ENCODE data around the gene INSYN2B.

The INSYN2B gene

DNA sequence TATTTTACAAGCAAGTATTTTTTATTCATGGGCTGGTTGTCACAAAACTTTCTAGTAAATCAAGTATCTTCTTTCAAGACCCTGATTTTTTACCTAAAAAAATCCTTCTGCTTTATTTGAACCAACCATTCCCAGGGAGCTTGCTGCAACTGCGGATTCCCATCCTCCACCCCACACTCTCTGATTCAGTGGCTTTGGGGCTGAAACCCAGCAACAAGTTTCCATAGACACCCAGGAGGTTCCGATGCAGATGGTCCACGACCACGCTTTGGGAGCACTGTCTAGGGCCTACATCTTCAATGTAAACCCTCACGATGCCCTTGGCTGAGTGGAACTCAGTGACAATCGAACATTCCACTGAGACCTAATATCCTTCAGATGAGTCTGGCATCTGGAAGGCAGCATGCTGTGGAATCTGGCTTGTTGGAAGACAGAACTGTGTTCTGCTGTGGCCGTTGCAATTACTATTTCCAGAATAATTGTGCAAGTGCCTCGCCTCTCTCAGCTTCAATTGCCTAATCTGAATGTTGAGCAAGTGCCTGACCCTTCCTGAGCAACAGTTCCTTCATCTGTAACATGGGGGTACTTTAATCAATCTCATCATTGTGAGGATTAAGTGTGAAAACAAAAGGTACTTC is 105.1 kb downstream of the INSYN2B start:
- Histone ChIP-seq H3K4me1 (peaks cover 22% of the 10 kb centered on the region), H2AFZ (no peak overlapping the region), H3K27me3 (ENCODE audit: control insufficient read depth, insufficient read depth, low read length) (no peaks in the 10 kb centered on the region), H3K4me3 (ENCODE audit: low read depth, low read length) (no peak overlapping the region), H3K9me3 (ENCODE audit: control insufficient read depth, low read length) (no peaks in the 10 kb centered on the region), H3K4me2 (ENCODE audit: low read length) (no peak overlapping the region), H3K79me2 (no peaks in the 10 kb centered on the region), H3K27ac (no peak overlapping the region), H3K9ac (no peak overlapping the region), H3K36me3 (ENCODE audit: control insufficient read depth, insufficient read depth, low read length) (no peaks in the 10 kb centered on the region)
- TF ChIP-seq, protein P1, sequence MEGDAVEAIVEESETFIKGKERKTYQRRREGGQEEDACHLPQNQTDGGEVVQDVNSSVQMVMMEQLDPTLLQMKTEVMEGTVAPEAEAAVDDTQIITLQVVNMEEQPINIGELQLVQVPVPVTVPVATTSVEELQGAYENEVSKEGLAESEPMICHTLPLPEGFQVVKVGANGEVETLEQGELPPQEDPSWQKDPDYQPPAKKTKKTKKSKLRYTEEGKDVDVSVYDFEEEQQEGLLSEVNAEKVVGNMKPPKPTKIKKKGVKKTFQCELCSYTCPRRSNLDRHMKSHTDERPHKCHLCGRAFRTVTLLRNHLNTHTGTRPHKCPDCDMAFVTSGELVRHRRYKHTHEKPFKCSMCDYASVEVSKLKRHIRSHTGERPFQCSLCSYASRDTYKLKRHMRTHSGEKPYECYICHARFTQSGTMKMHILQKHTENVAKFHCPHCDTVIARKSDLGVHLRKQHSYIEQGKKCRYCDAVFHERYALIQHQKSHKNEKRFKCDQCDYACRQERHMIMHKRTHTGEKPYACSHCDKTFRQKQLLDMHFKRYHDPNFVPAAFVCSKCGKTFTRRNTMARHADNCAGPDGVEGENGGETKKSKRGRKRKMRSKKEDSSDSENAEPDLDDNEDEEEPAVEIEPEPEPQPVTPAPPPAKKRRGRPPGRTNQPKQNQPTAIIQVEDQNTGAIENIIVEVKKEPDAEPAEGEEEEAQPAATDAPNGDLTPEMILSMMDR (IDR thresholded peaks at IDR 0.05) = no peak

DNA sequence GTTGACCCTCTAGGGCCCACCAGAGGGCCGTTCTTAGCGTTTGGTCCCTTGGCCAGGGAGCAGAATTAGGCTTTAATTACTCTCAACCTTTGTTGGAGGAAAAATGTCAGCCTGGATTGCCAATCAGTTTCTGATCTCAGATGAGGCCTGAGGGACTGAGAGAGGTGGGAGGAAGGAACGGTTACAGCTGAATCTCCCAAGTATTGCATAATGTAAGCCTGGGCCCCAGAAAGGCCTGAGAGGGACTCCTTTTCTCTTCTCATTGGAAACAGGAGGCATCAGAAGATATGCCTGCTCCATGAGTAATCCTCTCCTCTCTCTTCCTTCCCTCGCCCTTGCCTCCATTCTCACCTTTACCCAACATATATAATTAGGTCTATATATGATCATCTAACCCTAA is 105.7 kb downstream of the INSYN2B start:
- no peak overlapping the region for H3K4me2 ChIP-seq (ENCODE audit: low read length)
- H3K27me3 ChIP-seq (ENCODE audit: control insufficient read depth, insufficient read depth, low read length) = no peaks in the 10 kb centered on the region
- no peaks in the 10 kb centered on the region for H3K36me3 ChIP-seq (ENCODE audit: control insufficient read depth, insufficient read depth, low read length)
- no peak overlapping the region for H3K27ac ChIP-seq
- no peak overlapping the region for H3K4me3 ChIP-seq (ENCODE audit: low read depth, low read length)
- TF ChIP-seq, protein P1 (IDR thresholded peaks at IDR 0.05) = no peak
- H2AFZ ChIP-seq = no peak overlapping the region
- H3K9ac ChIP-seq = no peak overlapping the region
- no peaks in the 10 kb centered on the region for H3K9me3 ChIP-seq (ENCODE audit: control insufficient read depth, low read length)
- peaks cover 22% of the 10 kb centered on the region for H3K4me1 ChIP-seq
- no peaks in the 10 kb centered on the region for H3K79me2 ChIP-seq

DNA sequence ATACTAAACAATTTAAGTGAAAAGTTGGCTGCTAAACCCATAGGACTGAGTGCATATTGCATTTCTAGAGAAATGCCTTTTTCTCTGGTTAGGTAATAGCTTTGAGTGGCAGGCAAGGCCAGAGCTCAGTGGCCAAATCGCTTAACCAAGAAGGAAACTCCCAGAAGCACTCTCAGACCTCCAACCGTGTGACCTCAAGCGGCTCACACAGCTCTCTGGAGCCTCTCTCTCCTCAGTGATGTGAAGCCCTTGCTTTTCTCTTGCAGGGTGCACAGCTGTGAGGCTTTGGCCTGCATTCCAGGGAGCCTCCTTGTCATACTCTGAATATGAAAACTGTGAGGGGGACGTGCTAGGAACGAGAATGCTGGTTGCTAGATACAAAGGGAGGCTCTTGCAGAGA is 106.7 kb downstream of the INSYN2B start:
- Histone ChIP-seq H3K27ac (no peak overlapping the region), H3K4me2 (ENCODE audit: low read length) (no peak overlapping the region), H3K9ac (no peak overlapping the region), H3K4me3 (ENCODE audit: low read depth, low read length) (no peak overlapping the region), H3K79me2 (no peaks in the 10 kb centered on the region), H3K36me3 (ENCODE audit: control insufficient read depth, insufficient read depth, low read length) (no peaks in the 10 kb centered on the region), H3K27me3 (ENCODE audit: control insufficient read depth, insufficient read depth, low read length) (no peaks in the 10 kb centered on the region), H3K9me3 (ENCODE audit: control insufficient read depth, low read length) (no peaks in the 10 kb centered on the region), H3K4me1 (peaks cover 18% of the 10 kb centered on the region), H2AFZ (no peak overlapping the region)
- TF ChIP-seq, protein P1 (IDR thresholded peaks at IDR 0.05) = no peak

DNA sequence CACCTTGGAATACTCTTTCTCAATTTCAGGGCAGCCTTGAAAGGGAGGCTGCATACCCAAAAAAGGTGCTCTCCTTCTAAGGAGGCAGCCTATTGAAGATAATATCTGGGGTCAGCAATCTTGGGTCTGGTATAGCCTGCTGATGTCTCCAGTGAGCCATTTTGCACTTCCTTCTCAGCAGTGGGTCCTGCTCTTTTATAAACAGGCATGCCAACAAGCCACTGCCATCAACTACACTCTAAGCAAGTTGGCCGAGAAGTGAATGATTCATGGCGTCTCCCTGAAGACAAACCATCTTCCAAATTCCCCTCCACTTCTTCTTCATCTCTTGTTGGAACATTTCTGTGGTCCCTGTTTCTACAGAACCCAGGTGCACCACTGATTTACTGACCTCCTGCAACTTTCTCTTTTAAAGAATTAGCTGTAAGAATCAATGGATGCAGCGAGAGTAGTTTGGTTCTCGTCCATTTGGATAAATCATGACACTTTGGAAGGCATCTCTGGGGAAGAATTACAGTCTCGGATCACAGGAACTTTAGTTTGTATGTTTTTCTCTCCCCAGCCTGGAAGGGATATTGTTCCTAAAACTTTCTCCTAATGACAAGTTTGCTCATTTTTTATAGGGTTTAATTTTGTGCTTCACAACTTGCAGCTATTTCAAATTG is 108.3 kb downstream of the INSYN2B start:
- Histone ChIP-seq H2AFZ (no peak overlapping the region), H3K27me3 (ENCODE audit: control insufficient read depth, insufficient read depth, low read length) (no peaks in the 10 kb centered on the region), H3K27ac (no peak overlapping the region), H3K4me3 (ENCODE audit: low read depth, low read length) (no peak overlapping the region), H3K4me1 (peaks cover 3% of the 10 kb centered on the region), H3K79me2 (no peaks in the 10 kb centered on the region), H3K9ac (no peak overlapping the region), H3K4me2 (ENCODE audit: low read length) (no peak overlapping the region), H3K9me3 (ENCODE audit: control insufficient read depth, low read length) (no peaks in the 10 kb centered on the region), H3K36me3 (ENCODE audit: control insufficient read depth, insufficient read depth, low read length) (no peaks in the 10 kb centered on the region)
- TF ChIP-seq, protein P1 (IDR thresholded peaks at IDR 0.05) = no peak

DNA sequence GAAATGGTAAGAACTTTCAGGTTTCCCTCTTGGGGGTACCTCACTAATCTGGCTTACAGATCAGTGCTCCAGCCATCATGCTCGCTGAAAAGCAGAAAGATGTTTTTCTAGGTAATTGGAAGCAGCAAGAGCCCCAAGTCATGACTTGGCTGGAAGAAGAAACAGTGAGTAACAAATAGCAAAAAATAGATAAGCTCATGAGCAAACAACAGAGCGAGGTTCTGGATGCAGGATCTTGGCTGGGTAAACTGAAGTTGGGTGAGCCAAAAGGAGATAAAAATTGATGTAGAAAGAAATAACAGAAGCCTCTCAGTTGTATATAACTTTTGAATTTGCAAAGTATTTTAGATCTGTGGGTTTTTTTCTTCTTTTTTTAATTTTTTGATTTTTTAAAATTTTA is 110.1 kb downstream of the INSYN2B start:
- Histone ChIP-seq H3K27me3 (ENCODE audit: control insufficient read depth, insufficient read depth, low read length) (no peaks in the 10 kb centered on the region), H3K27ac (no peak overlapping the region), H3K9ac (no peak overlapping the region), H3K4me2 (ENCODE audit: low read length) (no peak overlapping the region), H2AFZ (no peak overlapping the region), H3K4me1 (no peaks in the 10 kb centered on the region), H3K4me3 (ENCODE audit: low read depth, low read length) (no peak overlapping the region), H3K79me2 (no peaks in the 10 kb centered on the region), H3K36me3 (ENCODE audit: control insufficient read depth, insufficient read depth, low read length) (no peaks in the 10 kb centered on the region), H3K9me3 (ENCODE audit: control insufficient read depth, low read length) (no peaks in the 10 kb centered on the region)
- TF ChIP-seq, protein P1 (IDR thresholded peaks at IDR 0.05) = no peak
